HL-60 (cell line): Measurements from ENCODE around the gene STAB2.

Experiments used
- DNase-seq, 2 experiments: peaks; one replicate each; pipeline ENCODE4 v3.0.0-alpha.2; 2010 to 2020; ENCODE audit warnings: low read depth in 1 of 2, low spot score in 1 of 2
- H3K27ac ChIP-seq: fragments of 250-450 bp; sonication (Bioruptor Pico); replicated peaks from 2 replicates; pipeline ENCODE4 v1.5.1; 2020; ENCODE audit warnings: mild to moderate bottlenecking, moderate library complexity
- H3K27me3 ChIP-seq: fragments of 250-450 bp; sonication (Bioruptor Pico); 2 replicates; pipeline ENCODE4 v1.5.1; 2021; ENCODE audit warnings: mild to moderate bottlenecking, moderate library complexity; ENCODE audit not compliant: insufficient read depth, poor library complexity, severe bottlenecking
- H3K4me3 ChIP-seq: replicated peaks from 2 replicates; pipeline ENCODE4 v1.5.1; 2011; ENCODE audit warnings: mild to moderate bottlenecking, control low read depth, low read length; ENCODE audit not compliant: insufficient read depth
- GABPA ChIP-seq: IDR thresholded peaks from 2 replicates; pipeline ENCODE4 v1.6.1; 2012; ENCODE audit warnings: low read depth
- POLR2AphosphoS5 ChIP-seq: IDR thresholded peaks from 2 replicates; pipeline ENCODE4 v1.6.1; 2012; ENCODE audit warnings: low read depth
- SPI1 ChIP-seq: IDR thresholded peaks from 2 replicates; pipeline ENCODE4 v1.6.1; 2012; ENCODE audit warnings: low read depth, mild to moderate bottlenecking, borderline replicate concordance
- TF ChIP-seq, protein P1 (sequence below): IDR thresholded peaks from one replicate; pipeline ENCODE4 v1.5.1; 2011; ENCODE audit warnings: low read length, control low read depth, inconsistent platforms; ENCODE audit not compliant: insufficient read depth
- TF ChIP-seq, protein P2 (sequence below): IDR thresholded peaks from 2 replicates; pipeline ENCODE4 v1.6.1; 2012; ENCODE audit warnings: low read depth; ENCODE audit not compliant: insufficient replicate concordance

Gene STAB2

DNA sequence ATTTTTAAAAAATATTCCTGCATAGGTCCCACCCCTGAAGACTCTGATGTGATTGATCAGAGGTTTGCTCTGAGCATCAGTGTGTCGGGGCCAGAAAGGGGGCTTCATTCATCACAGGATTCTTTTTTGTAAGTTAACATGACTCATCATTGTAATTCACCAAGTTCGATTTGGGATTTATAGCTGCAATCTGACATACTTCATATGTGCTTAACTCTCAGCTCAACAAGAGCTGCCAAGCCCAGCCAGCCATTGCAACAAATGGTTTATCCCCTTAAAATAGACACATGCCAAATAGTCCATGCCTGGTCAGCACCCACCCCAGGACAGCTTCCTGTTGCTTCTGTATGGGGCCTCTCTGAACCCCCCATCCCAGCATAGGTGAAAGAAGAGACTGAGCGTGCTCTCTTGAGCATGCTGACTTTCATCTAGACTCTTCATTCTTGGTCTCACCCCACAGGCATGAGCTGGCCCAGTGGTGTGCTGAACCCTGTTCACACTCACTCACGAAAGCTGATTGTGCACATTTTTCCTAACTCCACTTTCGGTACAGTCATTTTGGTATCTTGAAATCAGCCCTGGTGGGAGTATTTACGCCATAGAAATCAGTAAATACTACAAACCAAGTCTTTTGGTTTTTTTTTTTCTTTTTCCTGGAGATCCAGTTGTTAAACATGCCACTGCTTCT, 101.4 kb downstream of the STAB2 start:
- no peaks in the 10 kb centered on the region for H3K27me3 ChIP-seq
- TF ChIP-seq GABPA = no peak
- TF ChIP-seq POLR2AphosphoS5 = no peak
- TF ChIP-seq SPI1 = no peak
- TF ChIP-seq, protein P1, sequence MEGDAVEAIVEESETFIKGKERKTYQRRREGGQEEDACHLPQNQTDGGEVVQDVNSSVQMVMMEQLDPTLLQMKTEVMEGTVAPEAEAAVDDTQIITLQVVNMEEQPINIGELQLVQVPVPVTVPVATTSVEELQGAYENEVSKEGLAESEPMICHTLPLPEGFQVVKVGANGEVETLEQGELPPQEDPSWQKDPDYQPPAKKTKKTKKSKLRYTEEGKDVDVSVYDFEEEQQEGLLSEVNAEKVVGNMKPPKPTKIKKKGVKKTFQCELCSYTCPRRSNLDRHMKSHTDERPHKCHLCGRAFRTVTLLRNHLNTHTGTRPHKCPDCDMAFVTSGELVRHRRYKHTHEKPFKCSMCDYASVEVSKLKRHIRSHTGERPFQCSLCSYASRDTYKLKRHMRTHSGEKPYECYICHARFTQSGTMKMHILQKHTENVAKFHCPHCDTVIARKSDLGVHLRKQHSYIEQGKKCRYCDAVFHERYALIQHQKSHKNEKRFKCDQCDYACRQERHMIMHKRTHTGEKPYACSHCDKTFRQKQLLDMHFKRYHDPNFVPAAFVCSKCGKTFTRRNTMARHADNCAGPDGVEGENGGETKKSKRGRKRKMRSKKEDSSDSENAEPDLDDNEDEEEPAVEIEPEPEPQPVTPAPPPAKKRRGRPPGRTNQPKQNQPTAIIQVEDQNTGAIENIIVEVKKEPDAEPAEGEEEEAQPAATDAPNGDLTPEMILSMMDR = no peak
- TF ChIP-seq, protein P2, sequence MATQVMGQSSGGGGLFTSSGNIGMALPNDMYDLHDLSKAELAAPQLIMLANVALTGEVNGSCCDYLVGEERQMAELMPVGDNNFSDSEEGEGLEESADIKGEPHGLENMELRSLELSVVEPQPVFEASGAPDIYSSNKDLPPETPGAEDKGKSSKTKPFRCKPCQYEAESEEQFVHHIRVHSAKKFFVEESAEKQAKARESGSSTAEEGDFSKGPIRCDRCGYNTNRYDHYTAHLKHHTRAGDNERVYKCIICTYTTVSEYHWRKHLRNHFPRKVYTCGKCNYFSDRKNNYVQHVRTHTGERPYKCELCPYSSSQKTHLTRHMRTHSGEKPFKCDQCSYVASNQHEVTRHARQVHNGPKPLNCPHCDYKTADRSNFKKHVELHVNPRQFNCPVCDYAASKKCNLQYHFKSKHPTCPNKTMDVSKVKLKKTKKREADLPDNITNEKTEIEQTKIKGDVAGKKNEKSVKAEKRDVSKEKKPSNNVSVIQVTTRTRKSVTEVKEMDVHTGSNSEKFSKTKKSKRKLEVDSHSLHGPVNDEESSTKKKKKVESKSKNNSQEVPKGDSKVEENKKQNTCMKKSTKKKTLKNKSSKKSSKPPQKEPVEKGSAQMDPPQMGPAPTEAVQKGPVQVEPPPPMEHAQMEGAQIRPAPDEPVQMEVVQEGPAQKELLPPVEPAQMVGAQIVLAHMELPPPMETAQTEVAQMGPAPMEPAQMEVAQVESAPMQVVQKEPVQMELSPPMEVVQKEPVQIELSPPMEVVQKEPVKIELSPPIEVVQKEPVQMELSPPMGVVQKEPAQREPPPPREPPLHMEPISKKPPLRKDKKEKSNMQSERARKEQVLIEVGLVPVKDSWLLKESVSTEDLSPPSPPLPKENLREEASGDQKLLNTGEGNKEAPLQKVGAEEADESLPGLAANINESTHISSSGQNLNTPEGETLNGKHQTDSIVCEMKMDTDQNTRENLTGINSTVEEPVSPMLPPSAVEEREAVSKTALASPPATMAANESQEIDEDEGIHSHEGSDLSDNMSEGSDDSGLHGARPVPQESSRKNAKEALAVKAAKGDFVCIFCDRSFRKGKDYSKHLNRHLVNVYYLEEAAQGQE = no peak
- no peak overlapping the region for H3K27ac ChIP-seq
- no peak overlapping the region for H3K4me3 ChIP-seq
- DNase-seq = no peak

DNA sequence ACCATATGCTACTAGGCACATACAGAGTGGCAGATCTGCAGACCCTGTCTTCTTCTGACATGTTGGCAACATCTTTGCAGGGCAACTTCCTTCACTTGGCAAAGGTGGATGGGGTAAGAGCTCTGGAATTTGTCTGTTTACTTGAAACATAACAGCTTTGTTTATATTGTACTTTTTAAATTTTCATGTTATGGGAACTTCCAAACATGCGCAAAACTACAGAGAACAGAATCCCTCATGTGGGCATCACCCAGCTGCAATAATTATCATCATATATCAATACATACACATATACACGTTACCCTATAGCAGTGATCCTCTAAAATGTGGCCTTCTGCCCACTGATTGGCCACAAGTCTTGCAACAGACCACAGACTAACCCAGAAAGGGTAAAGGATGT, 103.4 kb downstream of the STAB2 start:
- TF ChIP-seq GABPA = no peak
- TF ChIP-seq POLR2AphosphoS5 = no peak
- TF ChIP-seq, protein P1 = no peak
- no peak for TF ChIP-seq SPI1
- TF ChIP-seq, protein P2 = no peak
- H3K27me3 ChIP-seq = no peaks in the 10 kb centered on the region
- no peak overlapping the region for H3K4me3 ChIP-seq
- no peak overlapping the region for H3K27ac ChIP-seq
- DNase-seq = no peak

DNA sequence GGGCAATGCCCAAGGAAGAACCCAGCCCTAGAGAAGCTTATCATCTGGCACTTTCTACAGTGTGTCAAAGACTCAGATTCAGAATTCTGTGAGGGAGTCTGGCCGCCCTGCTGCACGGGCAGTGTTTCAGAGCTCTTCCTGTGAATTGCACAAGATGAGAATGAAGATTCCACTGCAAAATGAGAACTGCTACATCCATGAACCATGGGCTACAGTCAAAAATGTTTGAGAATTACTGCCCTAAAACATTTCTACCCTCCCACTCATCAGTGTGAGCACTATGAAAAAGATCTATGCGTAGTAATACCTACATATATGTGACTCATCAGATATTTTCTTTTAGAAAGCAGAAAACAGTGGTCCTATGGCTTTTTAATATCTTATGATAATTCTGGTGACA, 104.0 kb downstream of the STAB2 start:
- H3K4me3 ChIP-seq = no peak overlapping the region

More for the DNA sequence above, 104.0 kb downstream of the STAB2 start:
- peak in 1 of 2 experiments; percentile 12 for DNase-seq
- Histone ChIP-seq H3K27me3 (no peaks in the 10 kb centered on the region), H3K27ac (no peak overlapping the region)
- TF ChIP-seq, protein P2 = no peak
- no peak for TF ChIP-seq GABPA
- TF ChIP-seq, protein P1 = no peak
- TF ChIP-seq POLR2AphosphoS5 = no peak
